HepG2 (cell line): ENCODE results near the gene ALS2. TPM values are rescaled to one million over a fixed set of nuclear protein-coding genes. Genes with fewer than 3 reads are reported as not detected.
A peak's percentile ranks its signal among the peaks of the same experiment; 100 is the strongest.

Experiments used
- ATAC-seq: fragments of 200-7000 bp; cut with Tn5 transposase; 3 replicates; pipeline ENCODE4 v1.9.1; 2020; ENCODE audit warnings: mild to moderate bottlenecking, moderate library complexity
- BruUV-seq: library from RNA; stranded (reverse); fragments of 400-500 nt; replicated peaks from 2 replicates; lab custom pipeline; 2021; lab: Mats Ljungman, UMichigan
- CTCF ChIA-PET: fragments of 300-600 bp; formaldehyde crosslinking; extraction: SDS; loops from one replicate; lab custom pipeline; 2021; ENCODE audit warnings: low total read pairs, inconsistent platforms, low intra/inter-chr PET ratio; lab: Yijun Ruan, JAX
- POLR2A ChIA-PET: fragments of 350-600 bp; sonication (Branson Sonifier 250); formaldehyde crosslinking; loops from one replicate; lab custom pipeline; 2020; ENCODE audit warnings: antibody characterized with exemption, inconsistent platforms; lab: Yijun Ruan, JAX
- DNase-seq: peaks from one replicate; pipeline ENCODE4 v3.0.0-alpha.2; 2015; ENCODE audit warnings: low spot score
- FAIRE-seq: peaks from 3 replicates; lab custom pipeline; 2011; peaks lifted over from hg19 to GRCh38; lab: Jason Lieb, UNC
- H2AFZ ChIP-seq: one replicate; pipeline ENCODE4 v1.6.1; 2011; ENCODE audit warnings: low read length, inconsistent platforms
- H3K27ac ChIP-seq: fragments of 300-600 bp; 3 replicates; pipeline ENCODE4 v1.8.0; 2011; ENCODE audit warnings: mixed run types, mild to moderate bottlenecking, mixed read lengths, low read length, inconsistent platforms; ENCODE audit not compliant: insufficient read depth; ENCODE audit errors: extremely low read length
- H3K27me3 ChIP-seq, 2 experiments: fragments of 200-600 bp in 1 of 2; 2 replicates in 1 of 2; 3 replicates in 1 of 2; pipeline versions ENCODE4 v1.6.0 to v1.8.0; 2011; ENCODE audit warnings: low read length in 2 of 2, mild to moderate bottlenecking in 2 of 2, moderate library complexity in 2 of 2, inconsistent platforms in 1 of 2; ENCODE audit not compliant: insufficient read depth in 2 of 2, control insufficient read depth in 1 of 2
- H3K36me3 ChIP-seq, 2 experiments: fragments of 200-600 bp in 1 of 2; replicated peaks in 1 of 2; 2 replicates in 1 of 2; 3 replicates in 1 of 2; pipeline versions ENCODE4 v1.5.1 to v1.8.0; 2011; ENCODE audit warnings: low read length in 2 of 2, inconsistent platforms in 1 of 2; ENCODE audit not compliant: insufficient read depth in 2 of 2, control insufficient read depth in 1 of 2
- H3K4me1 ChIP-seq: 2 replicates; pipeline ENCODE4 v1.5.1; 2012; ENCODE audit warnings: low read length, inconsistent platforms; ENCODE audit not compliant: insufficient read depth
- H3K4me2 ChIP-seq: 2 replicates; pipeline ENCODE4 v1.6.0; 2011; ENCODE audit warnings: low read depth, low read length, inconsistent platforms
- H3K4me3 ChIP-seq, 3 experiments: fragments of 200-600 bp in 1 of 3; sonication (generic), shearing (Covaris generic) in 1 of 3; replicated peaks in 1 of 3; 2 replicates each; pipeline ENCODE4 v1.5.1; 2011 to 2016; ENCODE audit warnings: low read length in 3 of 3, inconsistent platforms in 2 of 3, low read depth in 2 of 3, mild to moderate bottlenecking in 2 of 3, control low read depth in 1 of 3, mixed read lengths in 1 of 3; ENCODE audit not compliant: insufficient read depth in 1 of 3
- H3K79me2 ChIP-seq: one replicate; pipeline ENCODE4 v1.6.1; 2011; ENCODE audit warnings: low read length, inconsistent platforms; ENCODE audit not compliant: insufficient read depth
- H3K9ac ChIP-seq: 2 replicates; pipeline ENCODE4 v1.6.0; 2011; ENCODE audit warnings: mild to moderate bottlenecking, low read depth, low read length, inconsistent platforms; ENCODE audit not compliant: insufficient read depth
- H3K9me3 ChIP-seq: 2 replicates; pipeline ENCODE4 v1.5.1; 2012; ENCODE audit warnings: mild to moderate bottlenecking, low read length
- H4K20me1 ChIP-seq: 2 replicates; pipeline ENCODE4 v1.6.0; 2011; ENCODE audit warnings: inconsistent platforms, mild to moderate bottlenecking, low read length, moderate library complexity; ENCODE audit not compliant: insufficient read depth
- ATF6 ChIP-seq: sonication (generic); formaldehyde crosslinking; conservative IDR thresholded peaks from 2 replicates; pipeline ENCODE4 v1.4.0; 2020; ENCODE audit warnings: missing genetic modification reagents
- BHLHE40 ChIP-seq: IDR thresholded peaks from 2 replicates; pipeline ENCODE4 v1.6.1; 2011; ENCODE audit warnings: low read length, improper control_type of control experiment
- CENPT ChIP-seq: sonication (generic); formaldehyde crosslinking; IDR thresholded peaks from 2 replicates; pipeline ENCODE4 v1.8.0; 2022; ENCODE audit warnings: low read depth, mild to moderate bottlenecking, moderate library complexity, missing genetic modification reagents
- CHCHD3 ChIP-seq: sonication (generic); formaldehyde crosslinking; IDR thresholded peaks from 2 replicates; pipeline ENCODE4 v1.8.0; 2022; ENCODE audit warnings: mild to moderate bottlenecking, missing genetic modification reagents, moderate library complexity
- MTF1 ChIP-seq: sonication (generic); formaldehyde crosslinking; IDR thresholded peaks from 2 replicates; pipeline ENCODE4 v1.5.0; 2020; ENCODE audit warnings: missing genetic modification reagents
- MTF2 ChIP-seq: sonication (generic); formaldehyde crosslinking; IDR thresholded peaks from 2 replicates; pipeline ENCODE4 v1.5.0; 2020; ENCODE audit warnings: missing genetic modification reagents, borderline replicate concordance
- NBN ChIP-seq: fragments of 450-650 bp; conservative IDR thresholded peaks from 2 replicates; pipeline ENCODE4 v1.6.1; 2017
- ZNF496 ChIP-seq: sonication (generic); formaldehyde crosslinking; IDR thresholded peaks from 2 replicates; pipeline ENCODE4 v1.8.1; 2023; ENCODE audit warnings: mild to moderate bottlenecking, moderate library complexity, missing genetic modification reagents; ENCODE audit not compliant: insufficient replicate concordance
- ZSCAN30 ChIP-seq: sonication (generic); formaldehyde crosslinking; IDR thresholded peaks from 2 replicates; pipeline ENCODE4 v1.5.0; 2020; ENCODE audit warnings: mild to moderate bottlenecking, missing genetic modification reagents
- in situ Hi-C: cut with HindIII; loops from 2 replicates; pipeline ENCODE4 v1.10.0; 2017; ENCODE audit warnings: low pct_unique_long_range_greater_than_20kb; ENCODE audit not compliant: extremely low pct_ligation_motif_present
- intact Hi-C: fragments of 100-400 bp; cut with micrococcal nuclease; formaldehyde crosslinking; loops from one replicate; pipeline ENCODE4 v1.10.0; 2022; ENCODE audit not compliant: unreplicated experiment
- polyA plus RNA-seq, 8 experiments: library from polyadenylated mRNA; depleted of rRNA in 3 of 8; stranded (reverse) in 7 of 8; unstranded in 1 of 8; fragments of >200 nt; fragmentation: Illumina TruSeq in 4 of 8; extraction: Trizol in 4 of 8; gene quantifications; 2 replicates each; pipeline versions ENCODE4 v1.2.1 to v1.2.3, GENCODE V29; 2011 to 2016; ENCODE audit warnings: low read depth in 4 of 8, missing spikeins in 1 of 8, mixed read lengths in 1 of 8; ENCODE audit not compliant: insufficient read depth in 1 of 8
- total RNA-seq, 5 experiments: library from RNA; depleted of rRNA; stranded (reverse); fragments of >200 nt; fragmentation: Illumina TruSeq; extraction: Trizol; gene quantifications; 2 replicates each; pipeline ENCODE4 v1.2.3, GENCODE V29; 2016; ENCODE audit warnings: low read depth in 1 of 5
- TF ChIP-seq, protein P1 (sequence below): sonication (generic); formaldehyde crosslinking; IDR thresholded peaks from one replicate; pipeline ENCODE4 v1.5.1; 2020; ENCODE audit warnings: mild to moderate bottlenecking, missing genetic modification reagents; ENCODE audit errors: not compliant biosample characterization
- TF ChIP-seq, protein P2 (sequence below): sonication (generic); formaldehyde crosslinking; IDR thresholded peaks from 2 replicates; pipeline ENCODE4 v1.5.1; 2020; ENCODE audit warnings: missing genetic modification reagents, mild to moderate bottlenecking, borderline replicate concordance

ALS2 gene
- total and polyA plus RNA-seq, 2 of the 13 experiments (the other 11 are each of a cell fraction or from before 2014, with no cell fraction given), result 12.7 to 19.3 TPM

DNA sequence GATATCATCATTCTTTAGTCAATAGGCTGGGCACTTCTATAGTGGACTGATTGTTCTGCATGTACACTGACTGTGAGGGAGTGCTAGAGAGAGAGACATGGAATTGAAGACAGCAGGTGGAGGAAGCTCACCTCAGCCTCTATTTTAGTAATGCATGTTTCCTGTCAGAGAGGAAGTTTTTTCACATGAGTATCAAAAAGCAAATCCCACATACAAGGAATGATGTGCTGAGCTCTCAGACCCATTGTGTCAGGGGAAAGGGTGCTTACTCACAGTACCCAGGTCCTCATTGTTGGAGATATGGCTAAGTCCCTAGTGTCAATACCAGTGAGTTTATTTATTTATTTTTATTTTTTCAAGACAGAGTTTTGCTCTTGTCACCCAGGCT, 15.7 kb upstream of the ALS2 start:
- H3K27ac ChIP-seq, result no peak overlapping the region
- H4K20me1 ChIP-seq, result no peaks in the 10 kb centered on the region
- DNase-seq (no peak), ATAC-seq (peak; percentile 23; the same call in 1 of the 3 replicates), FAIRE-seq (no peak)
- H3K9me3 ChIP-seq, result no peaks in the 10 kb centered on the region
- in situ Hi-C loops, result loop anchor here (10.0 kb wide), 1 partner anchor 388 kb away; no protein-coding TSS in a partner anchor
- H3K4me3 ChIP-seq, result no peak overlapping the region
- H3K9ac ChIP-seq, result no peak overlapping the region
- H3K79me2 ChIP-seq, result no peaks in the 10 kb centered on the region
- no peaks in the 10 kb centered on the region for H3K36me3 ChIP-seq
- BruUV-seq, result no TSS peak
- no peak for TF ChIP-seq ZNF496 (CRISPR knock-in tag)
- no peak for TF ChIP-seq NBN
- TF ChIP-seq, protein P1, sequence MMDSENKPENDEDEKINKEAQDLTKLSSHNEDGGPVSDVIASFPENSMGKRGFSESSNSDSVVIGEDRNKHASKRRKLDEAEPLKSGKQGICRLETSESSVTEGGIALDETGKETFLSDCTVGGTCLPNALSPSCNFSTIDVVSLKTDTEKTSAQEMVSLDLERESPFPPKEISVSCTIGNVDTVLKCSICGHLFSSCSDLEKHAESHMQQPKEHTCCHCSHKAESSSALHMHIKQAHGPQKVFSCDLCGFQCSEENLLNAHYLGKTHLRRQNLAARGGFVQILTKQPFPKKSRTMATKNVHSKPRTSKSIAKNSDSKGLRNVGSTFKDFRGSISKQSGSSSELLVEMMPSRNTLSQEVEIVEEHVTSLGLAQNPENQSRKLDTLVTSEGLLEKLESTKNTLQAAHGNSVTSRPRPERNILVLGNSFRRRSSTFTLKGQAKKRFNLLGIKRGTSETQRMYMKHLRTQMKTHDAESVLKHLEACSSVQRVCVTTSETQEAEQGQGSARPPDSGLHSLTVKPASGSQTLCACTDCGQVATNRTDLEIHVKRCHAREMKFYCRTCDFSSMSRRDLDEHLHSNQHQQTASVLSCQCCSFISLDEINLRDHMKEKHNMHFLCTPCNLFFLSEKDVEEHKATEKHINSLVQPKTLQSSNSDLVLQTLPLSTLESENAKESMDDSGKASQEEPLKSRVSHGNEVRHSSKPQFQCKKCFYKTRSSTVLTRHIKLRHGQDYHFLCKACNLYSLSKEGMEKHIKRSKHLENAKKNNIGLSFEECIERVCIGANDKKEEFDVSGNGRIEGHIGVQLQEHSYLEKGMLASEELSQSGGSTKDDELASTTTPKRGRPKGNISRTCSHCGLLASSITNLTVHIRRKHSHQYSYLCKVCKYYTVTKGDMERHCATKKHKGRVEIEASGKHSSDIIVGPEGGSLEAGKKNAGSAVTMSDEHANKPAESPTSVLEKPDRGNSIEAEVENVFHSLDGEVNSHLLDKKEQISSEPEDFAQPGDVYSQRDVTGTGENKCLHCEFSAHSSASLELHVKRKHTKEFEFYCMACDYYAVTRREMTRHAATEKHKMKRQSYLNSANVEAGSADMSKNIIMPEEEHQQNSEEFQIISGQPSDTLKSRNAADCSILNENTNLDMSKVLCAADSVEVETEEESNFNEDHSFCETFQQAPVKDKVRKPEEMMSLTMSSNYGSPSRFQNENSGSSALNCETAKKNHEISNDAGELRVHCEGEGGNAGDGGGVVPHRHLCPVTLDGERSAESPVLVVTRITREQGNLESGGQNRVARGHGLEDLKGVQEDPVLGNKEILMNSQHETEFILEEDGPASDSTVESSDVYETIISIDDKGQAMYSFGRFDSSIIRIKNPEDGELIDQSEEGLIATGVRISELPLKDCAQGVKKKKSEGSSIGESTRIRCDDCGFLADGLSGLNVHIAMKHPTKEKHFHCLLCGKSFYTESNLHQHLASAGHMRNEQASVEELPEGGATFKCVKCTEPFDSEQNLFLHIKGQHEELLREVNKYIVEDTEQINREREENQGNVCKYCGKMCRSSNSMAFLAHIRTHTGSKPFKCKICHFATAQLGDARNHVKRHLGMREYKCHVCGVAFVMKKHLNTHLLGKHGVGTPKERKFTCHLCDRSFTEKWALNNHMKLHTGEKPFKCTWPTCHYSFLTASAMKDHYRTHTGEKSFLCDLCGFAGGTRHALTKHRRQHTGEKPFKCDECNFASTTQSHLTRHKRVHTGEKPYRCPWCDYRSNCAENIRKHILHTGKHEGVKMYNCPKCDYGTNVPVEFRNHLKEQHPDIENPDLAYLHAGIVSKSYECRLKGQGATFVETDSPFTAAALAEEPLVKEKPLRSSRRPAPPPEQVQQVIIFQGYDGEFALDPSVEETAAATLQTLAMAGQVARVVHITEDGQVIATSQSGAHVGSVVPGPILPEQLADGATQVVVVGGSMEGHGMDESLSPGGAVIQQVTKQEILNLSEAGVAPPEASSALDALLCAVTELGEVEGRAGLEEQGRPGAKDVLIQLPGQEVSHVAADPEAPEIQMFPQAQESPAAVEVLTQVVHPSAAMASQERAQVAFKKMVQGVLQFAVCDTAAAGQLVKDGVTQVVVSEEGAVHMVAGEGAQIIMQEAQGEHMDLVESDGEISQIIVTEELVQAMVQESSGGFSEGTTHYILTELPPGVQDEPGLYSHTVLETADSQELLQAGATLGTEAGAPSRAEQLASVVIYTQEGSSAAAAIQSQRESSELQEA (CRISPR knock-in tag), result no peak
- TF ChIP-seq ATF6, result no peak
- no peak for TF ChIP-seq CENPT (CRISPR knock-in tag)
- TF ChIP-seq CHCHD3 (CRISPR knock-in tag), result no peak
- TF ChIP-seq, protein P2, sequence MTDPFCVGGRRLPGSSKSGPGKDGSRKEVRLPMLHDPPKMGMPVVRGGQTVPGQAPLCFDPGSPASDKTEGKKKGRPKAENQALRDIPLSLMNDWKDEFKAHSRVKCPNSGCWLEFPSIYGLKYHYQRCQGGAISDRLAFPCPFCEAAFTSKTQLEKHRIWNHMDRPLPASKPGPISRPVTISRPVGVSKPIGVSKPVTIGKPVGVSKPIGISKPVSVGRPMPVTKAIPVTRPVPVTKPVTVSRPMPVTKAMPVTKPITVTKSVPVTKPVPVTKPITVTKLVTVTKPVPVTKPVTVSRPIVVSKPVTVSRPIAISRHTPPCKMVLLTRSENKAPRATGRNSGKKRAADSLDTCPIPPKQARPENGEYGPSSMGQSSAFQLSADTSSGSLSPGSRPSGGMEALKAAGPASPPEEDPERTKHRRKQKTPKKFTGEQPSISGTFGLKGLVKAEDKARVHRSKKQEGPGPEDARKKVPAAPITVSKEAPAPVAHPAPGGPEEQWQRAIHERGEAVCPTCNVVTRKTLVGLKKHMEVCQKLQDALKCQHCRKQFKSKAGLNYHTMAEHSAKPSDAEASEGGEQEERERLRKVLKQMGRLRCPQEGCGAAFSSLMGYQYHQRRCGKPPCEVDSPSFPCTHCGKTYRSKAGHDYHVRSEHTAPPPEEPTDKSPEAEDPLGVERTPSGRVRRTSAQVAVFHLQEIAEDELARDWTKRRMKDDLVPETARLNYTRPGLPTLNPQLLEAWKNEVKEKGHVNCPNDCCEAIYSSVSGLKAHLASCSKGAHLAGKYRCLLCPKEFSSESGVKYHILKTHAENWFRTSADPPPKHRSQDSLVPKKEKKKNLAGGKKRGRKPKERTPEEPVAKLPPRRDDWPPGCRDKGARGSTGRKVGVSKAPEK (CRISPR knock-in tag), result no peak
- TF ChIP-seq MTF1 (CRISPR knock-in tag), result no peak
- TF ChIP-seq BHLHE40, result no peak
- TF ChIP-seq ZSCAN30 (CRISPR knock-in tag), result no peak
- no peak for TF ChIP-seq MTF2 (CRISPR knock-in tag)
- CTCF ChIA-PET, result interaction anchor here (2.9 kb wide), 1 partner anchor 382 kb away, joined by 17 read pairs; no protein-coding TSS in a partner anchor
- no peaks in the 10 kb centered on the region for H3K27me3 ChIP-seq
- H2AFZ ChIP-seq, result no peak overlapping the region
- no peaks in the 10 kb centered on the region for H3K4me1 ChIP-seq
- no peak overlapping the region for H3K4me2 ChIP-seq
- POLR2A ChIA-PET, result no interaction called here
- intact Hi-C loops, result loop anchor here (1.0 kb wide), 1 partner anchor 382 kb away; no protein-coding TSS in a partner anchor
